Frontal cortex (tissue), 4 donors: ENCODE measurements around the gene UBE2K. TPM values are rescaled to one million over a fixed set of nuclear protein-coding genes. Genes with fewer than 3 reads are reported as not detected.
"Not testable (repeated sequence)": the region's sequence is repeated elsewhere in the genome, so short reads cannot be mapped to it uniquely, and the experiment has no call there.

Experiments
- DNase-seq, 2 donors: peaks; one replicate each; pipeline ENCODE4 v3.0.0; 2012; ENCODE audit warnings: low spot score in 2 of 2
- FAIRE-seq: peaks from 2 replicates; lab custom pipeline; 2012; peaks lifted over from hg19 to GRCh38; lab: Jason Lieb, UNC
- total RNA-seq: library from RNA; depleted of rRNA; stranded (reverse); fragments of >200 nt; gene quantifications from one replicate; pipeline ENCODE4 v1.2.3, GENCODE V29; 2014
- donor health status: control.
- donor health status: control.
- donor health status: control.

The UBE2K gene
- total RNA-seq, 1 donor from 2014 or later, result 93.8 TPM

DNA sequence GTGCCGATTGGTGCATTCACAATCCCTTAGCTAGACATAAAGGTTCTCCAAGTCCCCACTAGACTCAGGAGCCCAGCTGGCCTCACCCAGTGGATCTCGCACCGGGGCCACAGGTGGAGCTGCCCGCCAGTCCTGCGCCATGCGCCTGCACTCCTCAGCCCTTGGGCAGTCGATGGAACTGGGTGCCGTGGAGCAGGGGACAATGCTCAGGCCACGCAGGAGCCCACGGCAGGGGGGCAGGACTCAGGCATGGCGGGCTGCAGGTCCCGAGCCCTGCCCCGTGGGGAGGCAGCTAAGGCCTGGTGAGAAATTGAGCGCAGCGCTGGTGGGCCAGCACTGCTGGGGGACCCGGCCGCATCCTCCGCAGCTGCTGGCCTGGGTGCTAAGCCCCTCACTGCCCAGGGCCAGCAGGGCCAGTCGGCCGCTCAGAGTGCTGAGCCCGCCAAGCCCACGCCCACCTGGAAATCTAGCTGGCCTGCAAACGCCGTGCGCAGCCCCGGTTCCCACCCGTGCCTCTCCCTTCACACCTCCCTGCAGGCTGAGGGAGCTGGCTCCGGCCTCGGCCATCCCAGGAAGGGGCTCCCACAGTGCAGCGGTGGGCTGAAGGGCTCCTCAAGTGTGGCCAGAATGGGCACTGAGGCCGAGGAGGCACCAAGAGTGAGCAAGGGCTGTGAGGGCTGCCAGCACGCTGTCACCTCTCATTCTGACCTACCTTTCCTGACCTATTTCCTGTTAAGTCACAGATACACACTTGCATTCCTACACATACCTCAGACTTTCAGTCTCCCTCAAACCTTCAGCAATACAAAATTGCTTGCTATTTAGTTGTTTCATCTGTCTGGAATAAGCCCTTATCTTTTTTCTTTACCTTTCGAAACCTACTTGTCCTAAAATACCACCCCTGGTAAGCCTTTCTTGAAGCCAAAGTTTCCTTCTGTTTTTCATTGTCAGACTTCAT is 20.7 kb downstream of the UBE2K start:
- FAIRE-seq (no peak), DNase-seq (no peak)

GRCh38 chr4:39719804-39720580 is 22.1 kb downstream of the UBE2K start:
- DNase-seq (no peak), FAIRE-seq (no peak)

GRCh38 chr4:39721273-39721672 is 23.3 kb downstream of the UBE2K start:
- FAIRE-seq, result not testable (repeated sequence)

GRCh38 chr4:39721788-39722187 is 23.9 kb downstream of the UBE2K start:
- DNase-seq (no peak), FAIRE-seq (no peak)

More at GRCh38 chr4:39721273-39721672, 23.3 kb downstream of the UBE2K start:
- not testable (repeated sequence) for DNase-seq

DNA sequence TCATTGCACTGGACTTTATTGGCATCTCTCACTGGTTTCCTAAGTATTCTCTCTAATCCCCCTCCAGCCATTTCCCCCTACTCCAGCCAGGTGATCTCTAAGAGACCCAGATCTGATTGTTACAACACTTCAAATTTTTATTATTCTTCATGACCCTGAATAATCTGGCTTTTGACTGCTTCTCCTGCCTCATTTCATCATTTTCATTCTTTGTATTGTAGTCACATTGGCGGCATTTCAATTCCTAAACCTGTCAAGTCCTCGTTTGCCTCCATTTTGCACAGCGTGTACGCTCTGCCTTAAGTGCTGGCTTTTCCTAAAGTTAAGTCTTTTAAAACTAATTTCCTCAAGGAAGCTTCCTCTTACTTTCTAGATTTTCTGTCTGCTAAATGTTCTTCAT is 31.6 kb downstream of the UBE2K start:
- FAIRE-seq (no peak), DNase-seq (no peak)

DNA sequence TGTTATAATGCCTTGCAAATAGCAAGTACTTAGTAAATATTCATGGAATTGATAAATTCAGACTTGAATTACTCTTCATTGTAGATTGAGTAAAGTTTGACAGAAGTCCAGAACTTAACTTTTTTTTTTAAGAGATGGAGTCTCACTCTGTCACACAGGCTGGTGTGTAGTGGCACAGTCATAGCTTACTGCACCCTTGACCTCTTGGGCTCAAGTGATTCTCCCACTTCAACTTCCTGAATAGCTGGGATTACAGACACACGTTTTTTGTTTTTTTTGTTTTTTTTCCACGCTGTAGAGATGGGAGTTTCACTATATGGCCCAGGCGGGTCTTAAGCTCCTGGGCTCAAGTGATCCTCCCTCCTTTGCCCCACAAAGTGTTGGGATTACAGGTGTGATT is 32.1 kb downstream of the UBE2K start:
- DNase-seq, result no peak
- FAIRE-seq, result no peak

- no peak for FAIRE-seq
- no peak for DNase-seq
Measured at GRCh38 chr4:39731908-39732307, 34.0 kb downstream of the UBE2K start.

DNA sequence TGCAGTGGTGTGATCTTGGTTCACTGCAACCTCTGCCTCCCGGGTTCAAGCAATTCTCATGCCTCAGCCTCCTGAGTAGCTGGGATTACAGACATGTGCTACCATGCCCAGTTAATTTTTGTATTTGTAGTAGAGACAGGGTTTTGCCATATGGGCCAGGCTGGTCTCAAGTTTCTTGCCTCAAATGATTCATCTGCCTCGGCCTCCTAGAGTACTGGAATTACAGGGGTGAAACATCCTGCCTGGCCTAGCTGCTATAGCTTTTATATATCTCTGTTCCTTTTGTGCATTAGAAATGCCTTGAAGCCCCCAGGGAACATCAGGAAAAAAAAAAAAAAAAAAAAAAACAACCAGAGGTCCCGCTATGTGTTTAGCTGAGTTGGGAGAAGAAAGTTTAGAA is 34.8 kb downstream of the UBE2K start:
- DNase-seq (no peak), FAIRE-seq (no peak)

GRCh38 chr4:39739591-39739990 is 41.7 kb downstream of the UBE2K start:
- not testable (repeated sequence) for FAIRE-seq, DNase-seq

- FAIRE-seq (peak; percentile 21), DNase-seq (no peak)
Measured at GRCh38 chr4:39741401-39741800, 43.5 kb downstream of the UBE2K start.

DNA sequence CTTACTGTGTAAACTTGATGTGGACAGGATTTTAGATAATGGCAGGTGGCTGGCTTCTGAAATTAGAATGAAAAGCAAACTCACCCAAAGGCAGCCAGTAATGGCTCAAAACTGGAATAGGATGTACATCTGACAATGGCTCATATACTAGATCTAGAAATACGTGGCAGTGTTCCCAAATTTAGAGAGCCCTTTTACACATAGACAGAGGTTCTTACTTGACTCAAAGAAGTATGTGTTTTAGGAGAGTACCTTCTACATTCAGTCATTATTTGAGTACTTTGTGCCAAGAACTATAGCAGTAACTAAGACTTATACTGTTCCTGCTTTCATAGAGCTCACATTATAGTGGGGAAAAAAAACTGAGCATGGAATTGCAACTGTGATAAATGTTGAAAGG is 48.0 kb downstream of the UBE2K start:
- DNase-seq (no peak), FAIRE-seq (no peak)

DNA sequence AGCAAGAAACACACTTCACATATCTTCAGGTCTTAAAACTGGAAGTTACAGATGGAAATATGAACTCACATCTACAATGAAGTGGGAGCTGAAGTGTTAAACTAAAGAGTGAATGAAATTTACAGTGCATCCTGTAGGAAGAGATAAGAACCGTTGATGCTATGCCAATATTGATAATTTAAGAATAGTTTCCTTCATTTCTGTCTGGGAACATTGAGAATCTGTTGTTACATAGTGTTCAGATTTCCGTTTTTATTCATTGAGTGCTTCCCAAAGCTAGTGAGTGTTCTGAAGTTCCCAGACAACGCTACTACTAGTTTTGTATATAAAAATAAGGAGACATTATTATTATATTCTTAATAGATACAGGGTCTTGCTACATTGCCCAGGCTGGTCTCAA is 52.3 kb downstream of the UBE2K start:
- FAIRE-seq (no peak), DNase-seq (no peak)

- no peak for FAIRE-seq
- no peak for DNase-seq
Measured at GRCh38 chr4:39754309-39754708, 56.4 kb downstream of the UBE2K start.

- no peak for FAIRE-seq
Measured at GRCh38 chr4:39756159-39756558, 58.2 kb downstream of the UBE2K start.

GRCh38 chr4:39758176-39758575 is 60.2 kb downstream of the UBE2K start:
- DNase-seq, result no peak
- no peak for FAIRE-seq

More at GRCh38 chr4:39756159-39756558, 58.2 kb downstream of the UBE2K start:
- no peak for DNase-seq

DNA sequence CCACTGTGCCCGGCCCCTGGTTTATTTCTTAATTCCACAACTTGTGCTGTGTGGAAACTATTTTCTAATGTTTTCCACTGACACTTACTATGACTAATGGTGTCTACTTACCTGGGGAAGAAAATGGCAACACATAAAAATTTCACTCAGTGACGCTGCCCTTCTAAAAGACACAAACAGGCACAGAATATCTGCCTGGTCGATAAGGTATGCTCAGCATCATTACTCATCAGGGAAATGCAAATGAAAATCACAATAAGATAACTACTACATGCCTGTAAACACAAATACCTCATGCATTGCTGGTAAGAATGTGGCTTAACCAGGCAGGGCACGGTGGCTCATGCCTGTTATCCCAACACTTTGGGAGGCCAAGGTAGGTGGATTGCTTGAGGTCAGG is 61.6 kb downstream of the UBE2K start:
- DNase-seq, result no peak
- no peak for FAIRE-seq

DNA sequence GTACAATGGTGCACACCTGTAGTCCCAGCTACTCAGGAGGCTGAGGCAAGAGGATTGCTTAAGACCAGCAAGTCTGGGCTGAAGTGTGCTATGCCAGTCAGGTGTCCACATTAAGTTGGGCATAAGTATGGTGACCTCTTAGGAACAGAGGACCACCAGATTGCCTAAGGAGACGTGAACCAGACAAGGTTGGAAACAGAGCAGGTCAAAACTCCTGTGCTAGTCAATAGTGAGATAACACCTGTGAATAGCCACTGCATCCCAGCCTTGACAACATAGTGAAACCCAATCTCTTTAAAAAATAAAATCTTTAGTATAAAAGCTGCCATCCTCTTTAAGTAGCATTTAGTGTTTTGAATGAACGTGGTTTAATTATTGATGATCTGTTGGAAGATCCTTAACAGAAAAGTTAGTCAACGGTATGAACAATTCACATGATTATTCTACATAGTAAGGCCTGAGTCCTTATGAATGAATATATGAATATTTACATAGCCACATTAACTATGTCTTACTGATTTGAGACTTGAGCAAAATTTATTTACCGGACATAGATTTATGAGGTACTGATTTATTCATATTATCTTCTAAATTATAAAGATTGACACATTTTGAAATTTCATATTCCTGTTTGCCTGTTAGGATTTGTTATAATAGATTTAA is 63.2 kb downstream of the UBE2K start:
- DNase-seq, result no peak
- no peak for FAIRE-seq

GRCh38 chr4:39763714-39764572 is 66.0 kb downstream of the UBE2K start:
- FAIRE-seq (no peak), DNase-seq (no peak)

DNA sequence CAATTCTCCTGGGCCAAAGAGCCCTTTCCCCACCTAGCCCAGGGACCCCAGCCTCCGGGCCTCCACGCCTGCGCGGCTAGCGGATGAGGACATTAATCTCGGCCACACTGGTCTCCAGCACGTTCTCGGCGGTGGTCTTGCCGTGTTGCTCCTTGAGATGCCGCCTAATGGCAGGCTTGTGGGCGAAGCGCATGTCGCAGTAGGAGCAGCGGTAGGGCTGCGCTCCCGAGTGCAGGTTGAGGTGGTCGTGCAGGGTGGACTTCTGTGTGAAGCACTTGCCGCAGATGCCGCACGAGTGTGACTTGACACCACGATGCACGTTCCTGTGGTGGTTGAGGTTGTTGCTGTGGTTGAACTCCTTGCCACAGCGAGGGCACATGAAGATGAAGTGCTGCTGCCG is 72.1 kb downstream of the UBE2K start:
- no peak for FAIRE-seq
- no peak for DNase-seq
